Activated naive CD4-positive, alpha-beta T cell (primary cell): ENCODE results near the gene CHI3L1.

ENCODE experiments used
- DNase-seq, 4 experiments: peaks; one replicate each; lab custom pipeline; 2025; lab: John Stamatoyannopoulos, UW

Gene CHI3L1

GRCh38 chr1:203133970-203134725 lies 52.4 kb downstream of the CHI3L1 start:
- DNase-seq = no peak

GRCh38 chr1:203131548-203132200 lies 54.8 kb downstream of the CHI3L1 start:
- DNase-seq = no peak

- DNase-seq = no peak
Measured at GRCh38 chr1:203130358-203130985, 56.0 kb downstream of the CHI3L1 start.

GRCh38 chr1:203129501-203130231 lies 56.8 kb downstream of the CHI3L1 start:
- DNase-seq = no peak
